T-helper 22 cell (primary cell): Measurements from ENCODE around the gene GRID1.

Experiments
- DNase-seq: peaks from one replicate; pipeline ENCODE4 v3.0.0-alpha.2; 2020; ENCODE audit warnings: low read depth

The GRID1 gene

DNA sequence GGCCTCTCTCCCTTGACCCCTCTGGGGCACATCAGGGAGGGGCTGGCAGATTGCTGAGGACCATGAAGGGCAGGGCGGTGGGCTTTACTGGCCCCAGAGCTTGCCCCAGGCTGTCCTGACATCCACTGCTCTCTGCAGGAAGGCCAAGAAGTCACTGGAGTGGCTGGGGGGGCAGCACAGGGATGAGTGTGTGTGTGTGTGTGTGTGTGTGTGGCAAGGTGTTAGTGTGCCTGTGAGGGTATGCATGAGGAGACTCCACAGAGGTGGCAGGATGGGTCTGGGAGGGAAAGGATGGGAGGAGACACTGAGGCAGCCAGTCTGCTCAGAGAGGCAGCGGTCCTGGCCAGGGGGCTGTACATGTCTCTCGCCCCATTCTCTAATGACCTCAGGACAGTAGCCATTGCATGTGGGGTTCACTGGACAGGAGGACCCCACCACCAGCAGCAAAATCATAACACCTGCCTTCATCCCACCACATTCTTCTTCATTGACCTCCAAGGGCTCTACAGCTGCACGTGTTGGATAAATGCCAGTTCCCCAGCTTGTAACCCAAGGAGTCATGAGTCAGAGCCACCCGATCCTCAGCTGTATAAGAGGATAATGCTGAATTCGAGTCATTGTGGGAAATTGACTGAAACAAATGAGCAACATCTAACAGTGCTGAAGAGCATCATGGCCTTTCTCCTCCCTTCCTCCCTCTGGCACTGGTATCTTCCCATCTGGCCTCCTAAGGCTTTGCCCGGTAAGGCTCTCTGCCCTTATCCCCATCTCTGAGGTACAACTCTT is 720.5 kb downstream of the GRID1 start:
- DNase-seq: no peak

DNA sequence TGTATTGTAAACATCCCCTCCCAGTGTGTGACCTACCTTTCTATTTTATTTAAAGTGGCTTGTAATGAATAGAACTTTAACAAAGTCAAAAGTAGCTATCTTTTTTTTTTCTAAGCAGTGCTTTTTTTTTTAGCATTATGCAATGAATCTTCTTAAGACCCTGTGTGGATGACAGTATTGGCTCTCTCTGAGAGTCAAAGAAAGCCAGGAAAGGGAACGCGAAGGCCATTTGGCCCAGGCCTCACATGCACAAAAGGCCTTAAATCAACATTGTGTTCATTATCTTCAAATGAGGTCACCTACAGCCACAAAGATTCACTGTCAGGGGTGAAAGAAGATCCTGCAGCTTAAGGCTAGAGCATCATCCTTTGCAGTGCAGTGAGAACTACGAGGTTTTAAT is 721.5 kb downstream of the GRID1 start:
- DNase-seq: no peak

DNA sequence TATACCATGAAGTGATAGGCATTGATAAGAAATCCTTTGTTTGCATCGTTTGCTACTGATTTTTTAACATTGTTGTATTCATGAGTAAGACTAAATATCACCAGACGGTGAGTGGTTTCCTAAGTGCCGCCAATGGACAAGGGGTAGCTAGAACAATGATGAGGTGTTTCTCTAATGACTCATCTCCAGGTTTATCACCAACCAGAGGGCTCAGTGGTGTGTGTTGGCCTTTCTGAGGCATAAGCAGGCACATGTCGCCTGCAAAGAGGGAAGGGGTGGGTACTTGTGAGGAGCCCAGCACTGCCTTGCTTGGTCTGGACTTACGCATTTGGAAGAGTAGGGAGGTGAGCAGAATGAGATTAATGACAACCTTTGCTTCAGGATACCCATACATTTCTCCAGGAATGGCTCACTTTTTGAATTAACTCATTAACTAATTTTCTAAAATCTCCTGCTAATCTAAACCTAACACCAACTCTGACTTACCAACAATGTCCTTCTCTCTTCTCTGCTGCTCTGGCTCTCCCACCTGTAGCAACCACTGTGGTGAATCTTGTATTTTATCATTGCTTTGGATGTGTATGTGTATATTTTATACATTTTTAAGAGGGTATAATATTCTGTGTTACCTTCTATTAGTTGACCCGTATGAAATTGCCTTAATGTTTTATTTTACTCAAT is 722.6 kb downstream of the GRID1 start:
- no peak for DNase-seq

DNA sequence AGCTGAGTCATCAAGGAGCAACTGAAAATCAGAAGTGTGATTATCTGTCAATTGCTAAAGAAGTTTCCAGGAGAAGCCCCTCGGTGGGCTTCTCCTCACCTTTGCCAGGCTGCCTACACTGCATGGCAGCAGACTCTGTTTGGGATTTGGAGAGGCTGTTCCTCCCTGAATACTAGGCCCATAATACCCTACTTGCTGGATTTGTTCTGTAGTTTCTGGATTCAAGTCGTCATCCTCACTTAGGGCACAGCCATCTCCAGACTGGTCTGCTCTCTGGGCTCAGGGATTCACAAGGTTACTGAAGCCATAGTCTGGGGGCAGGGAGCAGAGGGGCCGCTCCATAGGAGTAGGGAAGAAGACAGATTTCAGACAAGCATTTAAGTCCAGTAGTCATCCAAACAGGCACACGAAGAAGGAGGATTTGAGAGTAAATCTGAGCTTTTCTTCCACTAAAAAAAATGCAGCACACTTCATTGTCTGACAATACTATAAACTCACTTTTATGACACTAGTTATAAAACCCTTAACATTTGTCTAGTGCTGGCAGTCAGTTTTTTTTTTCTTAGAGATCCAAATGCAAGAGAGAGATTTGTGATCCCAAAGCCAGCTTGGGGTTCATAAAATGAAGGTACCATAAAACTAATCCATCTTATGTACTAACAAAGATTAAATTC is 723.3 kb downstream of the GRID1 start:
- DNase-seq: no peak

DNA sequence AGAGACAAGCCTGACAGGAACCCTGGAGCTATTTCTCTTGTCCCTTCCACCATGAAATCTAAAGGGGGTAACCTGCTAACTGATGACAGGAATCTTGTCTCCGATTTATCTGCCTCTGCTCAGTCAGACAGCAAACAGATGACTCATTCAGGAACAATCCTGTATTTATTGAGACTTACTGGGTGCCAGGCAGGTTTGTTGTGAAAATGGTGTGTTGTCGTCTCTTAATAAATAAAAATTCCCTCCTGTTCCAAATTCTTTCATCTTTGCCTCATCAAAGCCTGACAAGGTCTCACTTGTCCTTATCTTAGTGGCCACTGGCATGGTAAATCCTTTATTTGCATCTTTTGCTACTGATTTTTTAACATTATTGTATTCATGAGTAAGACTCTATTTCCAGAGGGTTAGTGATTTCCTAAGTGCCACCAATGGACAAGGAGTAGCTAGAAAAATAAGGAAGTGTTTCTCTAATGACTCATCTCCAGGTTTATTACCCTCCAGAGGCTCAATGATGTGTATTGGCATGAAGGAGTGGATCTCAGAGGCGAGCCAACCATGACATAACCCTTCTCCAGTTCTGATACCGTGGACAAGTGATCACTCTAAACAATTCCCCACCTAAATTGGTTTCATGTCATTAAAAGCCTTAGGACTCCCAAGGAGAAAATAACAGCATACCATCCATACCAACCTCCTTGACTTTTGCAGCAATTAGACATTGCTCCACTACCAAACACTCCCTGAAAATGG is 724.0 kb downstream of the GRID1 start:
- DNase-seq: no peak

DNA sequence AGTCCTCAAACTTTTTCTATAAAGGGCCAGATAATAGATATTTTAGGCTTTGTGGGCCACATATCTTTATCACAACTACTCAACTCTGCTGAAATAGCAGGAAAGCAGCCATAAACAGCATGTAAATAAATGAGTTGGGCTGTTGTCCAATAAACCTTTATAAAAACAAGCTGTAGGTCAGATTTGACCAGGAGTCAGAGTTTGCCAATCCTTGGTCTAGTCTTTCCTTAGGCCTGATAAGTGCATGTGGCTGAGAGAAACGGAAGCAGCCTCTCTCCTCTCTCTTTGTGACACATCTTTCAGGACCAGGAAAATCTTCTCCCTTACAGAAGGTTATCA is 724.5 kb downstream of the GRID1 start:
- DNase-seq: no peak

DNA sequence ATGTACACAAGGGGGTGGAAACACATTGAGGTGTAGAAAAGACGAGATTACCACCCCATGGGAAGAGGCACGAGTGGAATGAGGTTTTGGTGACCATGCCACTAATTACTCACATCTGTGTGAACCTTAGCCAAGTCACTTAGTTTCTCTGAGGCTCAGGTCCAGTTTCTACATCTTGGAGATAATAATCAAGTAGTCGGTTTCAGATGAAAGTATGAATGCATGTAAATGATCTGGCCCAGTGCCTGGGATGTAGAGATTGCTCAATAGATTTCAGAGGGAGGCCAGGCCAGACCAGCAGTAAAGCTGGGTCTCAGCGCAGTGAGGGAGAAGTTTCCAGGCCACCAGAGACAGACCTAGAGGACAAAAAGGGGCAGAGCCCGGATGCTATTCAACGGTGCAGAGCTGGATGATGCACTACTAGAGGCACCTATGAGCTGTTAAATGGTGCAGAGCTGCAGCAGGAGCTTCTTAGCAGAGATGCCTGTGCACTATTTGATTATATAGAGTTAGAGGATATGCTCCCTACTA is 725.1 kb downstream of the GRID1 start:
- DNase-seq: no peak

DNA sequence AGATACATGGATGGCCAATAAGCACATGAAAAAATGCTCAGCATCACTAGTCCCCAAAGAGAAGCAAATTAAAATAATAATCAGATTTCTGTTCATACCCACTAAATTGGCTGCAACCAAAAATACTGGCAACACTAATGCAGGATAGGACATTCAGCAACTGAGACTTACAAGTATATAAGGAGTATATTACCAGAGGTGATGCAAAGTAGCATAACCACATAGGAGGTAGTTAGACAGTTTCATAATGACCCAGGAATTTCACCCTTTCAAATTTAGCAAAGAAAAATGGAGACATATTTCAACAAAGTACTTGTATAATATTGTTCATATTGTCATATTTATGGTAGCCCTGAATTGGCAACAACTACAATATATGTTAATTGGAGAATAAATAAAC is 727.8 kb downstream of the GRID1 start:
- no peak for DNase-seq

DNA sequence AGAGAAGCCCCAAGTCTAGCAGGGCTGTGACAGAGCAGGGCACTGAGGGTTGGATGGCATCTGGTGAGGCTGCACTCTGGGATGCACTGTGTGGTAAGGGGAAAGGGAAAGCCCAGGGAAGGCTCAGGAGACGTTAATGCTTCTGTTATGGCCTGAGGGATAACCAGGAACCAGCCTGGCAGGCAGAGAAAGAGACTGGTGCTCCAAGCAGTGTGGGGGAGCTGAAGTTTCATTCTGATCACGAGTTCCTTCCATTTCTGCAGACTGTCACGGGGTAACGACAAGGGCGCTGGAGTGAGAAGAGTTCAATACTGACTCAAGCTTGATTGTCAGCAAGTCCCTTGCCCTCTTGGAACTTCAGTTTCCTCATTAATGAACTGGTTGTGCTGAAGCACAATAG is 730.9 kb downstream of the GRID1 start:
- DNase-seq: no peak

DNA sequence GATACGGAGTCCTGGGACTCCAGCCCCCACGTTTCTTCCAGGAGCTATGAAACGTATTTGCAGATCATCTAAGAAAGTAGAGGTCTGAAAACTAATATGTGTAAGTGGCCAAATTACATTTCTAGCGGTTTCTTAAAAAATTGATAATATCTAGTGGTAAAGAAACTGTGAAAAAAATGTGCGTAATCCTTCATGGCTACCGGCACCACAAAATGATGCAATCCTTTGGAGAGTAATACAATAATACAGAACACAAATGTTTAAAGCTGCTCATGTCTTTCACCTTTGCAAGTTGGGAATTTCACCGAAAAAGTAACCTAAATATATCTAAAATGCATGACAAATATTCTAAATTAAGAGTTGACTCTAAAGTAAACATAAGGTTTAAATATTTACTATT is 742.1 kb downstream of the GRID1 start:
- no peak for DNase-seq

DNA sequence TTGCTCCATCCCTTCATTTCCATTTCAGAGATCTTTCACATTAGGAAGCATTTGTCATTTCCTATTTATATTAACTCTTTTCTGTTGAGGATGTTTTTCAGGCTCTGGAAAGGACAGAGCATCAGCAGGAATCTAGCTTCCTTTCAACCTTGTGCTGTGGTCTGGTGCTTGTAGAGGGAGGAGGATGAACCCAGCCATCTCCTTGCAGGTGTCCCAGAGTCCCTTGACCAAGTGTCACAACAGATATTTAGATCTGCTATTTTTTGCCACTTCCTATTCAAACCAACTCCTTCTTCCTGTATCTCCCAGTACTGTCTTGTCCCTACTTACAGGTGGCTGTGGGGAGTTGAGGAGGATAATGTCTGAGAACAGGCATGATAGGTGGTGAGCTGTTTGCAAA is 742.8 kb downstream of the GRID1 start:
- no peak for DNase-seq

DNA sequence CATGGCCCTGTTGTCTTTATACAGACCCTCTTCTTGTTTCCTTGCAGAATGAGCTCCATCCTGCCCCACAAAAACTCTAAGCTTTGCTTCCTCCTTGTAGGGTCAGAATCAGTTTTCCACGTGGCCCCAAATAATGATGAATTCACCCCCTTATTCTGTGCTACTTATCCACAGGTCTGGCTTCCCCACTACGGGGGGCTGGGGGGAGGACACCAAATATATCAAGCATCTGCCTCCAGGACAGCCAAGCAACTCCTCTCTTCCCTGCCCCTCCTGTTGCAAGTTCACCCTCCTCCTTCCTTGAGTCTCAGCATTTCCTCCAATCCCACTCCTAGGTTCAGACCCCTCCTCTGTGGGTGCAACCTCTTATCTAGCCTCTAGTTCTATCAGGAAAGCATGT is 743.3 kb downstream of the GRID1 start:
- no peak for DNase-seq

DNA sequence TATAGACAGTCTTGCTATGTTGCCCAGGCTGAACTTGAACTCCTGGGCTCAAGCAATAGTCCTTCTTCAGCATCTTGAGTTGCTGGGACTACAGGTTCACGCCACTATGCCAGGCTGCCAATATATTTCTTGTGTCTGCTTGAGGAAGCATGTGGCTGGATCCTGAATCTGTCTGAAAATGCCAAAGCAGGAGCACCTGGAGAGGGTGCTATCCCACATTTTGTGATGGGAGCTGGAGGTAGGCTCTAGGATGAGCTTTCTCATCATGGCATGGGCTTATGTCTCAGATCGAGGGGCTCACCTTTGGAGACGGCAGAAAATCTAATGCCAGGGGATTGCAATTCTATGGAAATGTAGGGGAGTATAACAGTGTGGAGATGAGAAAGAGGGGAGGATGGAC is 744.2 kb downstream of the GRID1 start:
- DNase-seq: no peak

DNA sequence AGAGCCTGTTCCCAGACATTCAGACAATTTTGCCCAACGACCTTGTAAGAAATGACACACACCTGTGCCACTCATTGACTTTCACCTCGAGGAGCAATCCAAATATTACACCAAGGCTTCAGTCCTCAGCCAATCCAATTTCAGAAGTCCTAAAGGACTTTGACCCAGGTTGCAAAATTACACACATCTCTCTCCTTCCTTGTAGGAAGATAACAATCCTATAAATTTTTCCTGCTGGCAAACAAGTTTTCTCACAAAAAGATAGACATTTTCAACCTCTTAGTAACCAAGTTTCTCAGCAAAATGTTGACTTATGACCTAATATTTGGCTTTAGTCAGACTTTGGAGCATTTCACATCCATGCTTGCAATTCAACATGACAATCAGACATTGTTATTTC is 745.0 kb downstream of the GRID1 start:
- DNase-seq: no peak

DNA sequence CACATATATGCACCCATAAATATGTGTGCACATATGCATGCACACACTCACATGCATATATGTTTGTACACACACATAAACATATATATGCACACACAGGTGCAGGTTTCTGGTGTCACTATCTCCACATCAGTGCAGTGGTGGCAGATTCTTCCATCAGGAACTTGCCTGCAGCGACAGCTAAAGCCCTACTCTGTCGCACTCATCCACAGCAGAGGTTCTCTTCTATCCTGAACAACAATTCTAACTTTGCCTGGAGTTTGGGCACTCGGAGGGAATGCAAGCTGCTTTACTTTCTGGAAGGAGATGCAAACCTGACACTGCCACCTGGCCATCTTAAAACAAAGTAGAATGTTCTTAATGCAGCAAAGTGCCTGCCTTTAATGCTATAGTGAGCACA is 745.8 kb downstream of the GRID1 start:
- no peak for DNase-seq

DNA sequence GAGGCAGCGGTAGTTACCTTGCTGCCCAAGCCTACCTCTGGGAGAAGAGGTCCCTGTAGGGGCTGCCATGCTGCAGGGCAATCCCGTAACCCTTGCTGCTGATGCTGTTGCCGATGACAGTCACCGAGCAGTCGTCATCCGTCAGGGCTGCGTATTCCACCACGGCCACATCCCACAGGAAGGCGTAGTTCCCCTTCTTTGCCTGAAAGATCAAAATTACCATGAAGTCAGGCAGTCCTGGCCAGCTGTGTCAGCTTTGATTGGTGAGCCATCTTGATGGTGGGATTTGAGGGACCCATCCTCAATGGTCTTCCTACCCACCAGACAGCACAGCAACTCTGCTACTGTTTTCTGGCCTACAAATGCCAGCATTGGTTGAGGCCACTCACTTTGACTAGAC is 746.8 kb downstream of the GRID1 start:
- no peak for DNase-seq

DNA sequence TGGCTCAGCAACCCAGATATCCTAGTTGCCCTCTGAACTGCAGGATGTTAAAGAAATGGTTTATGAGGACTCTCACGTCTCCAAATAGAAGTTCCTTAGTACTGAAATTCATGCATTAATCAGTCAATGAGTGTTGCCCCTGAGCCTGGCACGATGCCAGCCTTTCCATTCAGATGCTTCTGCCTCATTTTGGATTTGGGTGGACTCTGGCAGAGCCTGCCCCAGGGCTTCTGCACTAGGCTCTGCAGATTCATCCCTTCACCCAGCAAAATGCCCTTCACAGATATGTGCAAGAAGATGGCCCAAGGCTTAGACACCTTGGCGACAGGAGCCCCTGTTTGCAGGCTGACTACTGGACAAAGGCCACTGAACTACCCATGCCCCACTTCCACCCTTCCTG is 747.8 kb downstream of the GRID1 start:
- no peak for DNase-seq

DNA sequence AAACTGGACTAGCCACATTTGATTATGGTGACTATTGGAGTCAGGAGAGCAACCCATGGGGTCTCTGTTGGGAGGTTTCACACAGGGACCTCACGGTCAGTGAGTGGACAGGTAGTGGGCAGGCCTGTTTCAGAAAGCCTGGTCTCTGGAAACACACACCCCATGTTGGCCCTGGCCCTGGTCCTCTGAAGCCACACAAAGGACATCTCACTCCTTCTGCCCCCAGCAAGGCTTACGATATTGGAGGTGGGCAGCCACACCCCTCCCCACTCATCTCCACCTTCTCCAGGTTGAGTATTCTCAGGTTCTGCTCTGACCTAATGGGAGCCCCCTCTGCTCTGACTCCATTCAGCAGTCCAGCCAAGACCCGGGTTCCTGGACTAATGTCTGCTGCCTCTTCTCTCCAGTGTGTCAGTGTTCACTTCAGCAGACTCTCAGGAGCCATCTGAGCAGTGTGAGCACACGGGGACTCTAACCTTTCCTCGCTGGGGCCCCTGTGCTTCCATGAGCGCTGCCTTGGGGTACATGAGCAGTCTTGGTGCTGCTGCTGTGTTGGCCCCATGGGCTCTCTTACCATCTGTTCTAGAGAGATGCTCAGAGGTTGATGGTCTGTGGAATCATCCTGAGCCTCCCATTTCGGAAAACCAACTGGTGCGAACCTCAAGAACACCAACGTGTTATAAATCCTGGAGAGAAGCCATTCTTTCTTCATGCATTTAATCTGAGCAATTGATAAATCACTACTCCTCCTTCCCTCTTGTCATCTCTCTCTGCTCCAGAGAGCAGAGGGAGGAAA is 748.6 kb downstream of the GRID1 start:
- DNase-seq: no peak

DNA sequence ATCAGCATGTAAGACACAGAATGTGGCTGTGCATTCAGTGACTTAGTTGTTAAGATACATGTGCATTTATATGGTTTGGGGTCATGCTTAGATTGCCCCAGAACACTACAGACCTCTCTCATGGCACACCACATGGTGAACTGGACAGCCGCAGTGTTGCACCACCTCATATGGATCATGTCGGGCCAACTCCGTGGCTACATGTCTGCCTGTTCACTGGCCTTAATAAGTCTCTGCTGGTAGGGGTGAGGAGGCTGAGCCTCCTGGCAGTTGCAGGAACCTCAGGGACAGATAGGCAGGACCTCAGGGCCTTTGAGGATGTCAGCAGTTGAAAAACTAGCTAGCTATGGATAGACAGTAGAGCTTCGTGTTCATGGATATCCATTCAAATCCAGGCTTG is 751.0 kb downstream of the GRID1 start:
- DNase-seq: no peak

DNA sequence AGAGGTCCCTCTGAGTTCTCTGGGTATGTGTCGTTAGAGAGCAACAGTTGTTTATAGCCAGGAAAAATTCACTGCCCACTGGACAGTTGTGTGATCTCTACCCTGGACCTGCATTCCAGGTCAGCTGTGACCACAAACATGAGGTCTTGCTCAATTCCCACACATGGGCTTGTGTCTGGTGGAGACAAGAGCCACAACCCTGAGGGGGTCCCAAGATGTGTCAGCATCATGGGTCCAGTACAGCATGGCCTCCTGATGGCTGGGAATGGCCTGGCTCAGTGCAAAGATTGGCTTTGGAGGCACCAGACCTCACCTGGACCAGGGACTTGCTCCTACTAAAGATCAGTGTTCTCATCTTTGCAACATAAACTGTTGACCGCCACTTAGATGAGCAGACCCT is 751.6 kb downstream of the GRID1 start:
- no peak for DNase-seq

DNA sequence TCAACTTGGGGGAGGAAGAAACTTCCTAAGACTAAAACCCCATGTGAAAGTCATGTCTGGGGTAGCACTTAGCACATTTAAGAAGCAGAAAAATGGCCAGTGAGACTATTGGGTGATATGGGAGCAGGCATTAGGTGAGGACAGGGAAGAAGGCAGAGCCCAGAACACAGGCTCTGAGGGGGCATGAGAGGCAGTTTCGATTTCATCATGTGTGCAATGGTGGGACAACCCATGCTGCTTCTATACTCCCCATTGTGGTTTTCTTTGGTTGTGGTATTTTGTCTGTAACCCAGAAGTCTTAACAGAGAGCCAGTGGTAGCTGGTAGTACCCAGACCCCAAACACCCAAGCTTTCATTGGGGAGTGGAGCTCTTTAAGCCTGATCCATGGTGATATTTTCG is 752.0 kb downstream of the GRID1 start:
- no peak for DNase-seq

DNA sequence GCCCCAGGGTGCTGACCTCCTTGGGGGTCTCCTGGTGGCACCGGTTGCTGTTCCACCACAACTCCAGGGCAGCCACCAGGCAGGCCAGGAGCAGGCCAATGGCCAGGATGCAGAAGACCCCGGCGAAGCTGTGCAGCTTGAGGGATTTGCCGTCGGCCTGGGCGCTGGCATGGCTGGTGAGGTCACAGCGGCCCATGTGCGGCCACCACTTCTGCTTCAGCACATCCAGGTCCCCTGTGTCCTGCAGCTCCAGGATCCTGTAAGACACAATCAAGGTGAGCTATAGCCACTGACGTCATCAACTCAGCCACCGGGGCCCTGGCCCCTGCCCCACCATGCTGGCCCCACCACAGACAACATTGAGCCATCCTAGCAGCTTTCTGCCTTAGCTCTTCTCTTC is 753.2 kb downstream of the GRID1 start:
- DNase-seq: no peak
